Prostate gland (tissue), 2 donors: ENCODE data around the gene DNAL4. TPM values are rescaled to one million over a fixed set of nuclear protein-coding genes. Genes with fewer than 3 reads are reported as not detected.
A peak's percentile ranks its signal among the peaks of the same experiment; 100 is the strongest.

Source experiments
- DNase-seq: peaks from one replicate; pipeline ENCODE4 v3.0.0-alpha.2; 2019; ENCODE audit warnings: low spot score
- H3K27ac ChIP-seq, 2 donors: fragments of 200-600 bp; sonication (generic); 2 replicates each; pipeline ENCODE4 v1.5.1; 2017 to 2019
- H3K27me3 ChIP-seq: fragments of 200-600 bp; sonication (generic); replicated peaks from 2 replicates; pipeline ENCODE4 v1.5.1; 2019; ENCODE audit not compliant: insufficient read depth
- H3K36me3 ChIP-seq, 2 donors: fragments of 200-600 bp; sonication (generic); 1 replicate in 1 of 2; 2 replicates in 1 of 2; pipeline versions ENCODE4 v1.5.1 to v1.8.1; 2017 to 2019
- H3K4me1 ChIP-seq: fragments of 200-600 bp; sonication (generic); replicated peaks from 2 replicates; pipeline ENCODE4 v1.5.1; 2019
- H3K4me3 ChIP-seq, 2 donors: fragments of 200-600 bp; sonication (generic); 2 replicates each; pipeline ENCODE4 v1.5.1; 2017 to 2019
- H3K9me3 ChIP-seq: fragments of 200-600 bp; sonication (generic); 2 replicates; pipeline ENCODE4 v1.5.1; 2017
- CTCF ChIP-seq, 4 experiments: fragments of 200-600 bp in 2 of 4; fragments of 450-650 bp in 2 of 4; sonication (generic) in 2 of 4; IDR thresholded peaks; 1 replicate in 3 of 4; 2 replicates in 1 of 4; pipeline ENCODE4 v1.5.1; 2016 to 2019; ENCODE audit warnings: antibody characterized with exemption in 4 of 4, mild to moderate bottlenecking in 2 of 4, moderate library complexity in 2 of 4
- POLR2A ChIP-seq: fragments of 450-650 bp; IDR thresholded peaks from one replicate; pipeline ENCODE4 v1.6.1; 2016; ENCODE audit warnings: antibody characterized with exemption, mild to moderate bottlenecking
- POLR2AphosphoS5 ChIP-seq: sonication (generic); formaldehyde crosslinking; IDR thresholded peaks from one replicate; pipeline ENCODE4 v1.6.1; 2017; ENCODE audit warnings: antibody characterized with exemption
- WGBS: methylation state at CpG from one replicate; pipeline ENCODE4 v1.1.5; 2018; 5-methylcytosine and 5-hydroxymethylcytosine counted together
- intact Hi-C: fragments of 100-400 bp; cut with DNase I; formaldehyde crosslinking; loops from one replicate; pipeline ENCODE4 v1.14.2; 2022
- total RNA-seq, 2 donors: library from RNA; depleted of rRNA; stranded (reverse); fragments of >200 nt; gene quantifications; one replicate each; pipeline ENCODE4 v1.1.0, GENCODE V29; 2016

The DNAL4 gene
- total RNA-seq, 2 donors from 2014 or later = 36.9 to 41.8 TPM

- H3K4me3 ChIP-seq = no peak overlapping the region
- 91% methylated on average over 27 of the region's 27 CpGs for WGBS
- no peaks in the 10 kb centered on the region for H3K9me3 ChIP-seq
- H3K27ac ChIP-seq = no peak overlapping the region
- H3K36me3 ChIP-seq = peaks cover 0 to 7% of the 10 kb centered on the region in 2 donors
- TF ChIP-seq CTCF (IDR thresholded peaks at IDR 0.05) = no peak
- TF ChIP-seq POLR2A = no peak
- TF ChIP-seq POLR2AphosphoS5 = no peak
- no peak for DNase-seq
- H3K27me3 ChIP-seq = no peaks in the 10 kb centered on the region
- intact Hi-C loops = no loop called here
- no peaks in the 10 kb centered on the region for H3K4me1 ChIP-seq
Observed at GRCh38 chr22:38777087-38777671, 16.8 kb downstream of the DNAL4 start.

- intact Hi-C loops = no loop called here
- TF ChIP-seq POLR2A (no peak), CTCF (IDR thresholded peaks at IDR 0.05) (no peak), POLR2AphosphoS5 (no peak)
- no peaks in the 10 kb centered on the region for H3K9me3 ChIP-seq
Observed at GRCh38 chr22:38776086-38776485, 17.9 kb downstream of the DNAL4 start.

GRCh38 chr22:38775656-38776055 lies 18.3 kb downstream of the DNAL4 start:
- H3K27me3 ChIP-seq = no peaks in the 10 kb centered on the region
- no peaks in the 10 kb centered on the region for H3K4me1 ChIP-seq
- 56% methylated on average over 13 of the region's 13 CpGs for WGBS
- H3K9me3 ChIP-seq = no peaks in the 10 kb centered on the region
- no peak overlapping the region for H3K27ac ChIP-seq
- H3K36me3 ChIP-seq = peaks cover 0 to 7% of the 10 kb centered on the region in 2 donors
- no peak for DNase-seq
- intact Hi-C loops = no loop called here
- TF ChIP-seq POLR2AphosphoS5 (no peak), CTCF (IDR thresholded peaks at IDR 0.05) (no peak)
- H3K4me3 ChIP-seq = no peak overlapping the region

More at GRCh38 chr22:38776086-38776485, 17.9 kb downstream of the DNAL4 start:
- DNase-seq = no peak
- H3K27me3 ChIP-seq = no peaks in the 10 kb centered on the region
- no peak overlapping the region for H3K4me3 ChIP-seq
- H3K36me3 ChIP-seq = peaks cover 0 to 7% of the 10 kb centered on the region in 2 donors
- WGBS = 58% methylated on average over 6 of the region's 6 CpGs
- no peak overlapping the region for H3K27ac ChIP-seq
- no peaks in the 10 kb centered on the region for H3K4me1 ChIP-seq

GRCh38 chr22:38774496-38775166 lies 19.3 kb downstream of the DNAL4 start:
- intact Hi-C loops = no loop called here
- H3K4me1 ChIP-seq = no peaks in the 10 kb centered on the region
- H3K27ac ChIP-seq = peak overlapping the region in 1 of 2 donors; percentile 7
- DNase-seq = peak; percentile 56
- WGBS = 52% methylated on average over 11 of the region's 11 CpGs
- no peaks in the 10 kb centered on the region for H3K27me3 ChIP-seq
- no peaks in the 10 kb centered on the region for H3K9me3 ChIP-seq
- H3K4me3 ChIP-seq = no peak overlapping the region
- peaks cover 0 to 4% of the 10 kb centered on the region in 2 donors for H3K36me3 ChIP-seq
- TF ChIP-seq POLR2AphosphoS5 (peak; percentile 17), CTCF (IDR thresholded peaks at IDR 0.05) (no peak)
